K562 (cell line): Measurements from ENCODE around the gene CRYBG3. TPM values are rescaled to one million over a fixed set of nuclear protein-coding genes. Genes with fewer than 3 reads are reported as not detected.

Source experiments
- ATF1 ChIP-seq, 2 experiments: fragments of 450-650 bp in 1 of 2; IDR thresholded peaks; 2 replicates each; pipeline ENCODE4 v1.6.1; 2016; ENCODE audit warnings: missing compliant biosample characterization in 1 of 2, missing genetic modification characterization in 1 of 2
- BCL6 ChIP-seq: fragments of 250-450 bp; sonication (Bioruptor Pico); IDR thresholded peaks from 2 replicates; pipeline ENCODE4 v1.4.0; 2020
- DDX20 ChIP-seq: fragments of 450-650 bp; IDR thresholded peaks from 2 replicates; pipeline ENCODE4 v1.6.1; 2016; ENCODE audit warnings: missing genetic modification characterization, low read depth, mild to moderate bottlenecking, missing compliant biosample characterization, moderate library complexity
- ESRRA ChIP-seq: fragments of 450-650 bp; IDR thresholded peaks from 2 replicates; pipeline ENCODE4 v1.6.1; 2014; ENCODE audit warnings: low read depth, mild to moderate bottlenecking, moderate library complexity, borderline replicate concordance
- ESRRB ChIP-seq: fragments of 250-450 bp; sonication (Bioruptor Pico); IDR thresholded peaks from 2 replicates; pipeline ENCODE4 v1.5.0; 2020; ENCODE audit warnings: mild to moderate bottlenecking, moderate library complexity, borderline replicate concordance
- GTF2B ChIP-seq: IDR thresholded peaks from 2 replicates; pipeline ENCODE4 v1.6.1; 2011; ENCODE audit not compliant: insufficient read length; ENCODE audit errors: extremely low read depth
- HOXB6 ChIP-seq: fragments of 250-450 bp; sonication (Bioruptor Pico); IDR thresholded peaks from 2 replicates; pipeline ENCODE4 v1.5.1; 2022; ENCODE audit warnings: mild to moderate bottlenecking, borderline replicate concordance
- HSF4 ChIP-seq: fragments of 250-450 bp; sonication (Bioruptor Pico); IDR thresholded peaks from 2 replicates; pipeline ENCODE4 v2.1.2; 2022; ENCODE audit warnings: mild to moderate bottlenecking, moderate library complexity, borderline replicate concordance
- MTA1 ChIP-seq: fragments of 450-650 bp; IDR thresholded peaks from 2 replicates; pipeline ENCODE4 v1.6.1; 2017; ENCODE audit warnings: borderline replicate concordance
- PKNOX1 ChIP-seq: fragments of 450-650 bp; IDR thresholded peaks from 2 replicates; pipeline ENCODE4 v1.6.1; 2016
- RB1 ChIP-seq: fragments of 450-650 bp; IDR thresholded peaks from 2 replicates; pipeline ENCODE4 v1.6.1; 2017; ENCODE audit warnings: low read depth, mild to moderate bottlenecking
- RREB1 ChIP-seq: fragments of 250-450 bp; sonication (Bioruptor Pico); IDR thresholded peaks from 2 replicates; pipeline ENCODE4 v1.4.0; 2020
- SMARCC2 ChIP-seq: fragments of 450-650 bp; IDR thresholded peaks from 2 replicates; pipeline ENCODE4 v1.6.1; 2017; ENCODE audit warnings: antibody characterized with exemption, moderate library complexity, mild to moderate bottlenecking, low read depth
- SUPT5H ChIP-seq: fragments of 450-650 bp; IDR thresholded peaks from 2 replicates; pipeline ENCODE4 v1.6.1; 2016
- TEAD4 ChIP-seq, 2 experiments: sonication (generic) in 1 of 2; formaldehyde crosslinking in 1 of 2; IDR thresholded peaks; 2 replicates each; pipeline versions ENCODE4 v1.6.1 to v1.8.0; 2012 to 2022; ENCODE audit warnings: borderline replicate concordance in 1 of 2, inconsistent platforms in 1 of 2, low read length in 1 of 2, mild to moderate bottlenecking in 1 of 2, missing genetic modification reagents in 1 of 2
- TFE3 ChIP-seq: fragments of 450-650 bp; formaldehyde crosslinking; IDR thresholded peaks from 2 replicates; pipeline ENCODE4 v1.4.0; 2020; ENCODE audit warnings: mild to moderate bottlenecking, mixed read lengths
- ZBTB7A ChIP-seq: IDR thresholded peaks from 2 replicates; pipeline ENCODE4 v1.6.1; 2011; ENCODE audit warnings: low read depth, mild to moderate bottlenecking, low read length, moderate library complexity, borderline replicate concordance; ENCODE audit not compliant: control insufficient read depth
- ZNF644 ChIP-seq: fragments of 200-800 bp; sonication (Bioruptor generic); IDR thresholded peaks from 2 replicates; pipeline ENCODE4 v1.6.1; 2016; ENCODE audit warnings: low read depth, missing genetic modification characterization, missing compliant biosample characterization
- ZNF77 ChIP-seq: fragments of 250-450 bp; sonication (Bioruptor Pico); IDR thresholded peaks from 2 replicates; pipeline ENCODE4 v1.5.0; 2020
- ZNF785 ChIP-seq: fragments of 250-450 bp; sonication (Bioruptor Pico); IDR thresholded peaks from 2 replicates; pipeline ENCODE4 v1.4.0; 2020; ENCODE audit warnings: mild to moderate bottlenecking
- ZNF79 ChIP-seq: fragments of 250-450 bp; sonication (Bioruptor Pico); IDR thresholded peaks from 2 replicates; pipeline ENCODE4 v1.4.0; 2020; ENCODE audit warnings: low read depth, mild to moderate bottlenecking, moderate library complexity
- polyA plus RNA-seq, 8 experiments: library from polyadenylated mRNA; depleted of rRNA in 4 of 8; stranded (reverse) in 5 of 8; unstranded in 3 of 8; fragments of >200 nt; fragmentation: Nextera tagmentation in 2 of 8; fragmentation: Illumina TruSeq in 1 of 8; extraction: Ambion mirVana in 2 of 8; extraction: Trizol in 1 of 8; gene quantifications; 2 replicates each; pipeline versions ENCODE4 v1.2.1 to v1.2.3, GENCODE V29; 2011 to 2014; ENCODE audit warnings: inconsistent platforms in 1 of 8, missing spikeins in 1 of 8
- total RNA-seq, 7 experiments: library from RNA; depleted of rRNA in 6 of 7; stranded (reverse); fragments of >200 nt in 6 of 7; fragmentation: Illumina TruSeq in 2 of 7; extraction: Trizol in 2 of 7; gene quantifications; 2 replicates each; pipeline versions ENCODE4 v1.2.1 to v1.2.3, GENCODE V29; 2011 to 2021; ENCODE audit warnings: low replicate concordance in 1 of 7

Gene CRYBG3
- total and polyA plus RNA-seq, 9 of the 15 experiments (the other 6 are each of a cell fraction or from before 2014, with no cell fraction given): 0.08 to 0.72 (median 0.18) TPM

- TF ChIP-seq GTF2B (no peak), BCL6 (CRISPR knock-in tag) (no peak), ESRRB (CRISPR knock-in tag) (no peak), RB1 (no peak), SUPT5H (no peak), ZNF644 (tag) (no peak), ATF1 (CRISPR knock-in tag; IDR thresholded peaks at IDR 0.05) (no peak), ATF1 (tag; IDR thresholded peaks at IDR 0.05) (0 out of 2 replicates have a peak, but pooled peaks have one; percentile 19), ZNF79 (no peak), DDX20 (no peak), ZNF77 (CRISPR knock-in tag) (no peak), PKNOX1 (peak; percentile 9; the same call in 1 of the 2 replicates), RREB1 (CRISPR knock-in tag) (no peak), ZBTB7A (no peak), HSF4 (CRISPR knock-in tag) (no peak), MTA1 (peak; percentile 62; the same call in 1 of the 2 replicates), TEAD4 (IDR thresholded peaks at IDR 0.05; ENCODE audit: low read length) (peak; percentile 80), TEAD4 (CRISPR knock-in tag; IDR thresholded peaks at IDR 0.05; ENCODE audit: borderline replicate concordance) (no peak), HOXB6 (CRISPR knock-in tag) (no peak), SMARCC2 (no peak), ZNF785 (no peak), ESRRA (peak; percentile 15; the same call in 1 of the 2 replicates), TFE3 (CRISPR knock-in tag) (no peak)
These were observed 89.1 kb downstream of the CRYBG3 start (continued) for GRCh38 chr3:97910931-97911351.
